Dedifferentiated amniotic fluid mesenchymal stem cell (primary cell): ENCODE results near the gene ARL11.

Experiments
- DNase-seq: peaks from one replicate; pipeline ENCODE4 v3.0.0-alpha.2; 2016; ENCODE audit errors: extremely low spot score

Gene ARL11

GRCh38 chr13:49615836-49616675 lies 12.3 kb upstream of the ARL11 start:
- DNase-seq = no peak

- DNase-seq = no peak
Observed at GRCh38 chr13:49616676-49617065, 11.6 kb upstream of the ARL11 start.

DNA sequence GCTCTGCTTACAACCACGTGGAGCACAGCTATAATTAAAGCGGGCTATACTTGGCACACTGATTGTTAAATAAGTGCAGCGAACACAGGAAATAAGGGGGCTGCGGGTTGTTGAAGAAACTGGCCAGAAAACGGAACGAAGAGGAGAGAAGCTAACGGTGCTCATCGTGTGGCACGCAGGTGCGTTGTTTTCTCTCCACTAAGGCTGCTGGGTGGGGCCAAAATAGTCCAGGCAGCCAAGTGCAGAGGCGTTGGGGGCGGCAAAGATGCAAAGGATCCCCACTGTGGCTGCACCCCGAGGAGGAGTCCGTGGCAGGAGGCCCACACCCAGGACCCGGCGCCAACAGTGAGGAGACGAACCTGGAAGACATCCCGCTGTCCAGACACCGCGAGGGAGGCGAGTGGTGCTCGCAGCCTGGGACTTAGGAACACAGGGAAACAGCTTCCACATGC lies 8.1 kb upstream of the ARL11 start:
- DNase-seq = no peak

GRCh38 chr13:49622174-49622946 lies 5.9 kb upstream of the ARL11 start:
- no peak for DNase-seq

GRCh38 chr13:49624229-49624628 lies 4.1 kb upstream of the ARL11 start:
- DNase-seq = no peak

- no peak for DNase-seq
Observed at GRCh38 chr13:49625392-49626079, 2.8 kb upstream of the ARL11 start.

GRCh38 chr13:49629196-49629938 lies 1.1 kb downstream of the ARL11 start:
- DNase-seq = no peak

DNA sequence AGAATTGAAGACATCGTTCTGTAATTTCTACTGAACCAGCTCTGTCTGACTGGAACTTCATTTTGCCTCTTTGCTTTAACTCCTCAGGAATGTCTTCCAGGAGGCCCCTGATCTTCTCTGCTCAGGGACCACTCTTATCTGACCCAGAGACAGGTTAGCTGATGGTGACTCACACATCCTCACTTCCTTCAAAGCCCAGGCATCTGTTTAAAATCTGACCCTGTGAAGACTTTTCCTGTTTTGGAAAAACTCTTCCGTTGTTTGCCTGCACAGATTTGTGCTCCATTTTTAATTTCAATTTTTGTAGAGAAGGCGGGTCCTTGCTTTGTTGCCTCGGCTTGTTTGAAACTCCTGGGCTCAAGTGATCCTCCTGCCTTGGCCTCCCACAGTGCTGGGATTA lies 1.6 kb downstream of the ARL11 start:
- DNase-seq = no peak

GRCh38 chr13:49630580-49630979 lies 2.3 kb downstream of the ARL11 start:
- no peak for DNase-seq

DNA sequence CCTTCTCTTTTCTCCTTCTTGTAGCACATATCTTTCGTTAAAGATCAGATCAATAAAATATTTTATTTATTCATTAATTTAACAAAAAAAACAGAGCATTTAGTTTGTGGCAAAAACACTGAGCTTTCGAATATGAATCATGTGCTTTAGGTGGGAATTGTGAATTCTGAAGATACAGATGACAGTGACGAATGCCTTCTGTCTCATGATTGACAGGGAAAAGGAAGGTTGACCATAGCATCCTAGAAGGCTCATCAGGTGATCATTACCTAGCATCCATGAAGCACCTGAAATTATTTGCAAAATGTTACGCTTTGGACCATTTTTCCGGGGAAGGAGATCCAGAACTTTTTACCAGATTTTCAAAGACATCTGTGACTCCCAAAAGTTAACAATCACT lies 3.8 kb downstream of the ARL11 start:
- DNase-seq = no peak

- no peak for DNase-seq
Observed at GRCh38 chr13:49633710-49634109, 5.4 kb downstream of the ARL11 start.

DNA sequence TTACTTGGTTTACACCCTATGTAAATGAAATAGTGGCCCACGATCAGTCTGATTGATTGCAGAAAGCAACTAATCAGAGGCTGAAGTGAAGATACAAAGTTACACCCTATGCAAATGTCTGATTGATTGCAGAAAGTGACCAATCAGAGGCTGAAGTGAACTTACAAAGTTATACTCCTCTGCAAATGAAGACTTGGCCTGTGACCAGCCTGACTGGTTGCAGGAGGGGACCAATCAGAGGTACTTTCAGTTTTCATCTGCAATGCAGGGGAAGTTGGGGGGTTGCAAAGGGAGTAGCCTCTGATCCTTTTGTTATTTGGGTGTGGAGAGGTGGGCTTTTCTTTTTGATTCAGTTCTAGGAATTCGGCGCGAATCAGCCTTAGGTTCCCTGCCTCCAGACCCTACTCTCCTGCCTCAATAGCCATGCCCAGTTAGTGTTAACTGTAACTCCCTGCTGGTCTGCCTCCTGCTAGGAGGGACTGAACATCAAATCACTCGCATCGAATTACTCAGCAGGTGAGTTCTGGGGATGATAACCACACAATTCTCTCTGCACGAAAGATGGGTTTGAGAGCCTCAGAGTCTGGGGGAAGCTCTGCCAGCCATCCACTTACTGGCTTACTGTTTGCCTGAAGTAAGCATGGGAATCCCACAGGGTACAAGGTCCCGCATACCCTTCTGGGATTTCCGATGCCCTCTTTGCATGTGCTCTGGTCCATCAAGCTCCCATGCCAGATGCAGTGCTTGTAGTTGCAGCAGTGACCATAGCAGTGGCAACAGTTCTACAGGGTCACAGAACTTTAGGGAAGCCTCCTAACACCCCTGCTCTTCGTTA lies 7.5 kb downstream of the ARL11 start:
- no peak for DNase-seq

GRCh38 chr13:49636705-49637104 lies 8.4 kb downstream of the ARL11 start:
- no peak for DNase-seq

GRCh38 chr13:49638030-49638743 lies 9.9 kb downstream of the ARL11 start:
- DNase-seq = no peak

GRCh38 chr13:49638744-49639072 lies 10.4 kb downstream of the ARL11 start:
- no peak for DNase-seq

GRCh38 chr13:49641801-49642291 lies 13.5 kb downstream of the ARL11 start:
- DNase-seq = peak; percentile 64

DNA sequence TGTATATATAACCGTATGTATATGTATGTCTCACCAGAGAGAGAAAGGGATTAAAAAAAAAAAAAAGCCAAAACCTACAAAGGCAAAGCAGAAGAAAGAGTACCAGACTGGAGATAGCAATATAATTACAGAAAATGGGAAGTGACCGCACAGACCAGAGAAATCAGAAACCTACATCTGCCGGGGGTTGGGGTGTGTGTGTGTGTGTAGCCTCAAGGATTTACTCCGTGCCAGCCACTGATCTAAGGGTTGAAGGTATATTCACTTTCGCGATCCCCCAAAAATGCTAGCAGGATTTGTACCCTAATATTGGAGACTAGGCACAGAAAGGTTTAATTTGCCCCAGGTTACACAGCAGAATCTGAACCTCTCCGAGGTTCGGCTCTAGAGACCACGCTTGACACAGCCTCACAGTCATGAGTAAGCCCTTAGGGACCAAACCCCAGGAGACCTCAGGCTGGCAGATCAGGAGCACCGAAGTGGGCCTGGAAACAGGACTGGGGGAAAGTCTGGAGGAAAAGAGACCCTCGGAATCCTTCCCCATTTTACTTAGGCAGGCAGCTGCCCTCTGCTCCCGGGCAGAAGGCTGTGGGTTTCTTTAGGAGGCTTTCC lies 14.8 kb downstream of the ARL11 start:
- DNase-seq = no peak

GRCh38 chr13:49645451-49645850 lies 17.1 kb downstream of the ARL11 start:
- no peak for DNase-seq

DNA sequence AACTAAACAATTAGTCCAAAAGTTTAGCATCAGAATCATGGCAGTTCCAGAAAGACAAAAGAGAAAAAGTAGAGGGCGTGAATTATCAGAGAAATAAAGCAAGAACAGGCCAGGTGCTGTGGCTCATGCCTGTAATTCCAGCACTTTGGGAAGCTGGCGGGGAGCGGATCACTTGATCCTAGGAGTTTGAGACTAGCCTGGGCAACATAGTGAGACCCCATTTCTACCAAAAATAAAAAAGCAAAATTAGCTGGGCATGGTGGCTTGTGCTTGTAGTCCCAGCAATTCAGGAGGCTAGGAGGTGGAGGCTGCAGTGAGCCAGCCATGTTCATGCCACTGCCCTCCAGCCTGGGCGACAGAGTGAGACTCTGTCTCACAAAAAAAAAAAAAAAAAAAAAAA lies 18.4 kb downstream of the ARL11 start:
- DNase-seq = no peak
